GM15510 (cell line): ENCODE results near the gene JAK1.

Experiments used
- POLR2A ChIP-seq: IDR thresholded peaks from 3 replicates; pipeline ENCODE4 v1.6.1; 2011; ENCODE audit warnings: borderline replicate concordance; ENCODE audit not compliant: insufficient read length; ENCODE audit errors: extremely low read depth

Gene JAK1

DNA sequence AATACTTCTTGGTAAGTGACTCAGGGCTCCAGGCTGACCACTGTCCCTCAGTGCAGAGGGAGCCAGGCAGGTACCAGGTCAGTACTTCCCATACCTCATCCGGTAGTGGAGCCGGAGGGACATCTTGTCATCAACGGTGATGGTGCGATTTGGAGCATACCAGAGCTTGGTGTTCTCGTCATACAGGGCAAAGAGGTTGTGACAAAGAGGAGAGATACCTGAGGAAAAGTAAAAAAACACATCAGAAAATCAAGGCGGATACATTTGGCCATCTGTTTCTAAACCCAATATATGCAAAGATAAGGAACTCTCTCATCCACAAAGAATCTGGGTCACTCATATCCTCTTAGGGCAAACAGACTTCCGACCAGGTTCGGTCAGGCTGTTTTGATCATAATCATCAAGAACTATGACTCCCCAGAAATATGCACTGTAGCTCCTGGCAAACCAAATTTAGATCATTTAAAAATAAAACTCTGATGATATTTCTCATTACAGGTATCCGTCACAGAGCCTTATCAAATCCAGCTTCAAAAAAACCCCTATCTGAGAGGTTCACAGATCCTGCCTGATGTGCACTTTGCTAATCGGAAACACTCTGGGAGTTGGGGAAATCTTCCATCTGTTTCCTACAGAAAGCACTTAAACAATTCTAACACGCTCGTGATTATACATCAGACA, 87.3 kb downstream of the JAK1 start:
- no peak for TF ChIP-seq POLR2A

DNA sequence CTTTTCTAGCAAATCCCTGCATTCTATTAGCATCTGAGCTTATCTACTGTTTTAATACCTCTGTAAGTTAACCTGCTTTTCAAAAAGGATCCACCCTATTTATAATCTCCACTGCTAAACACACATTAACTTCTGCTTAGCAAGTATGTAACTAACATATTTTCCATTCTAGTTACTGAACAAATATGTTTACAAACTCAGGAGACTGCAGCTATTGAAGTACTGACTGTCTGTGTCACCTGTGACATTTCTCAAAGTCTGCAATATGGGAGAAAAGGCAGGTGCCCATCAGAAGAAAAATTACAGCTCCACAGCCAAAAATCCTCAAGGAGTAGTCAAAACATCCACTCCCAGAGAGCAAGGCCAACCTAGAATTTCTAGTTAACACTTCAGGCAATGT, 88.3 kb downstream of the JAK1 start:
- TF ChIP-seq POLR2A = no peak

DNA sequence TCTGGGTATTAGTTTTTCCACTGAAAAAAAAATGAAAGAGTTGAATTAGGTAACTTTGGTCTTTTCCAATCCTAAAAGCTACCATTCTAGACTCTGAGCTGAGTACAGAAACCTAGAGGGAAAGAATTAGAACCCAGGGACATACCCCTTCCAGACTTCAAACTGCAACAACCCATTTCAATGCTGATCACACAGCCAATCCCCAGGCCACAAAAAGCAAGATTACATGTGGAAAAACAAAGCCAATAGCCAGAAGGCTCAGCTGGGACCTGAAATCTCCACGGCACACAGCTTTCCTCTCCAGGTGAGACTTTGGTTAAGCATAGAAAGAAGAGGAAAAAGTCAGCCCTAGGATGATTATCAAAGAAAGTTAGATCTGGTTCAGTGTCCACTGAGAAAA, 88.8 kb downstream of the JAK1 start:
- no peak for TF ChIP-seq POLR2A

DNA sequence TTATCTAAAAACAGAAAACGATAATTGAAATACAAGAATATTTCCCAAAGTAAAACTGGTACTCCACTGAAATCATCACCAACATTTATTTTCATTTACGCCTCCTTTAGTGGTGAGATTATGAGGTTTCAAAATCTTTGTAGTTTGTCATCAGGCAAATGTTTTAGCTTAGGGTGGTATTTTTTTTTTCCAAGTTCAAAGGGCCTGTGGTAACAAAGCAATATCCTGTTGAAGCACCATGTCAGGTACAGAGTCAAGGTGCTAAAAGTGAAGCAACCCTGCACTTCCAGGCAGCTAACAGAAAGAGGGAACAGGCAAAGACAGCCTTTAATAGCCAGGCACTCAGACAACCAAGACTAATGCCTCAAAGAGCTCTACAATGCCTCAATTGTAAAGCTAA, 89.2 kb downstream of the JAK1 start:
- TF ChIP-seq POLR2A = no peak

DNA sequence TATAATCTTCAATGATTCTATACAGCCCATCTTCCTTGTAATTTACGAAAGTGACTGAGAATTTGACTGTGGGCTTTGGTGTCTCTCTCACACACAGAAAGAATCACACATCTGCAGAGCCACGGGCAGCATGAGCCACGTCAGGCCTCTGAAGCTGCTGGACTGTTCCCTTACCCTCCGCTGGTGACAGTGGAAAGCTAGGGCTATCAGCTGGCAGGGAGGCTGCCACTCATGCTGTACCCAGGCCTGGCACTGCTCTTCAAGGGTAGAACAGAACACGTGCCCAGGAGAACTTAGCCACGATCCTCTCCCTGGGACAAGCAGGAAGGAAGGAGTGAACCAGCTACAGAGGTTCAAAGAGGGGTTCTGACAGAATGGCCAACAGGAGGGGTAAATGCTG, 90.7 kb downstream of the JAK1 start:
- no peak for TF ChIP-seq POLR2A

DNA sequence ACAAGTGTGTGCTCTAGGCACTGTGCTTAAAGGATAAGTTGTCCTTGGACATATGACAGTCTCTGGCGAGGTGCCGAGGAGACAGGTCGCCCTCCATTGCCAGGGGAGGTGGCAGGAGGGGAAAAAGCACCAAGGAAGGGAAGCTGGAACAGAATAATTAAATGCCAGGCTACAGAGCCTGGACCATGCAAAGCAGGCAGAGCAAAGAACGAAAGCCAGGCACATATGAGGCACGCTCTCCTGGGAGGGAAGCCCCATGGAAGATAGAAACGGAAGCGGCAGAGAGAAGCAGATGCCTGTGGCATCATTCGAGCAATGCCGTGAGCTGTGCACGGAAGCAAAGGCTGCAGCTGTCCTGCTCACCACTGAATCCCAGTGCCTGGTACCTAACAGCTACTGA, 91.2 kb downstream of the JAK1 start:
- no peak for TF ChIP-seq POLR2A

DNA sequence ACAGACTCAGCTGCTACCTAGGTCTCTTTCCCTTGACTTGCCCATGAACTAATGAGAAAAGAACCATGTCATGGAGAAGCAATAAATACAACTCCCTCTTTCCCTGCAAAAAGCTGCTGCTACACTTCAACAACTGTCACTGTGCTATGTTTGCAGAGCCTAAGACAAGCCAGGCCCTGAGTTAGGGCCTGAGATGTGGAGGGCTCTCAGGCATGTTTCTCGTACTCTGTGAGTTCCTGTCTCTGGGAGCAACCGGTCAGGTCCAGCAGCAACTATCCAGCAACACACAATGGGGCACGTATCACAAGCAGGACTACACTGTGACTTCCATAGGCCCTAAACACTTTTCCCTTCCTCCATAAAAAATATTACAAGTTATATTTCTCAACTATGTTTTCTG, 91.7 kb downstream of the JAK1 start:
- TF ChIP-seq POLR2A = no peak

DNA sequence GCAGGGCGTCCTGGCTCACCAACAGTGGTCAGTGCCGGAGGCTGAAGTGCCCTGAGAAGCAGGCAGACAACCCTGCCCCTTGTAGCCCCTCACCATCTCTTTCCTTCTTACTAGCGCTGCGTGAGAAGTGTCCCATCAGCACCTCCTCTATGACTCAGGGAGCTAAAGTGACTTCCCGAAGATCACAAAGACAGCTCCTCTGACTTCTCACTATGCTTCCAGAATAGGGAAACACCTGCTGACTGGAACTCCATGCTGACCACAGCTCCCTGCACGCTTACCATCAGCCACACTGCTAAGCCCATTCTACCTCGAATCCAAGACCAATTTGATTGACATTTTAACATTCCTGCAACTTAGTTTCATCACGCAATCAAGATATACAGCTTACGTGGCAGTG, 92.8 kb downstream of the JAK1 start:
- TF ChIP-seq POLR2A = no peak

DNA sequence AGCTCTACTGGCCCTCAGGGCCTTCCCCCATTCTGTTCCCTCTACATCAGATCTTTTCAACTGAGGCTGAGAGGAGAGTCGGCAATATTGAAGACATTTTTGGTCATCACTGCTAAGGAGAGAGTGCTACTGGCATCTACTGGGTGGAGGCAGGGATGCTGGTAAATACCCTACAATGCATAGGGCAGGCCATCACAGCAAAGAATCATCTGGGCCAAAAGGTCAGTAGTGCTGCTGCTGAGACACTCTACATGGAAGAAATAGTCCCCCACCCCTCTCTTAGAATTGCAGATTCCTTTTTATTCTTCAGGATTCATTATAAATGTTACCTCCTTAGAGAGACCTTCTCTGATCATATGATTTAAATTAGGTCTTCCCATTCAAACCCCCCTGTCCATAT, 94.3 kb downstream of the JAK1 start:
- TF ChIP-seq POLR2A = no peak

DNA sequence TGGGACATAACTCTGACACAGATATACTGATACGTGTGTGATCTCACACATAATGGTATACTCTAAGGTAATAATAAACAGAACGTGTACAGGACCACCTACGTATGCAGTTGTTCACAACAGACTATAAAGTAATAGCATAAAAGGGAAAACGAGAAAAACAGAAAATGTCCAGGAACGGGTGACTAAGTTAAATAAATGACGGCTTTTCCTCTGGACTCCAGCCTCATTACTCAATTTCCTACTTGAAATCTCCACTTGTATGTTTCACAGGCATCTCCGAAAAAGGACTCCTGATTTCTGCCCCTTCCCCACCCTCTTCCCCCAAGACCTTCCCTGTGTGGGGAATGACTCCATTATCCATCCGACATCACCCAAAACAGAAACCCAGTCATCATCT, 95.1 kb downstream of the JAK1 start:
- no peak for TF ChIP-seq POLR2A

DNA sequence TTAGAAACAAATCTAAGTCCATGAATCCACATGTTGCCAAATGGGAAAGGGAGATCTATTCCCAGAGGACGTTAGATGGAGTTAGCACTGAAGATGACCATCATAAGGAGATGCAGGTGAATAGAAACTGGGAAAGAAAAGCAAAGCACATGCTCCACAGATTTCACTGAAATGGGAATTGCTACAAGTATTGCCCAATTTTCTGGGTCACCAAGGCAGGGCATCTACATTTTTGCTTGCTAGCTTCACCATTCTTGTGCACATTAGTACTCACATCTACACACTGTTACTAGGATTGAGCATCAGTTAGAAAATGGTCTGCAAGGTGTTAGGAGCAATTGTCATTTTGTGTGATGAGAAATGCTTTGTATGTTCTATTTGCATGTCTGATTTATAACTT, 99.1 kb downstream of the JAK1 start:
- TF ChIP-seq POLR2A = no peak

DNA sequence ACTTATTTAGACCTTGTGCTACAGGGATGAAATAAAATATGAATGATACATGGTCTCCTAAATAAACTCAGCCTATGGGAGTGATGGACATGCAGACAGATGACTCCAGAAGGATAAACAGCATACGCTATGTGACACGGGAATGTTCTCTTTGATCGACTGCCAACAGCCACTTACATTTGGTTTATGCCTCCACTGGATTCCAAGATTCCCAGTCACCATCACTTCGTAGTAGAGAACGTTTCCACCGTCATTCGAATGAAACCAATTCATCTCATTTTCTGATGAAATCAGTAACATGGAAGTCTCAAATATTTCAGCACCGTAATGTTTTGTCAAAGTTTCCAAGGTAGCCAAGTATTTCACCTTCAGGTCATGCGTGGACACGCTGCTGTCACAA, 99.7 kb downstream of the JAK1 start:
- TF ChIP-seq POLR2A = no peak

DNA sequence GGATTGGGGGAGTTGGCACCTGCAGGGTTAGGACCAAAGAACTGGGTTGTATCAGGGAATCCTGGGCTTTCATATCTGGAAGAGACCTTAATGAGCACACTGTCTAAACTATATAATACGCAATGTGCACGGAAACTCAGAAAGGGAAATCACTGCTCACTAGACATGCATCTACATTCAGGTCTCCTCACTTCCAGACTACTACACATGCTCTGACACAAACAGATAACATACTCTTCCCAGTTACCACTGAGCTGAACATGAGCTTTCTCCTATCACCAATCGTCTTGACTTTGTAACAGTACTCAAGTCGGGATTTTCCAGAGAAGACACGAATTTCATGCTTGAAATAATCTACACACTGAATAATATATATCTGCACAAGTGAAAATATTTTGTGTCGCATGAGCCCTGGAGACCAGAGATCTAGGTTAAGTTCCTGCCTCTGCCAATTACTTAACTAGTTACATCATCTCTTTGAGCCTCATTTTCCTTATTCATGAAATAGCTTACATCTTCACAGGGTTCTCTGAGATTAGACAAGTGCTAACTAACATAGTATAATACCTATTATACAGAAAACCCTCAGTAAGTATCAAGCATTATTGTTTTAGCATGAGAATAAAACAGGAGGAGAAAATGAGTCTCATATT, 101.1 kb downstream of the JAK1 start:
- no peak for TF ChIP-seq POLR2A

DNA sequence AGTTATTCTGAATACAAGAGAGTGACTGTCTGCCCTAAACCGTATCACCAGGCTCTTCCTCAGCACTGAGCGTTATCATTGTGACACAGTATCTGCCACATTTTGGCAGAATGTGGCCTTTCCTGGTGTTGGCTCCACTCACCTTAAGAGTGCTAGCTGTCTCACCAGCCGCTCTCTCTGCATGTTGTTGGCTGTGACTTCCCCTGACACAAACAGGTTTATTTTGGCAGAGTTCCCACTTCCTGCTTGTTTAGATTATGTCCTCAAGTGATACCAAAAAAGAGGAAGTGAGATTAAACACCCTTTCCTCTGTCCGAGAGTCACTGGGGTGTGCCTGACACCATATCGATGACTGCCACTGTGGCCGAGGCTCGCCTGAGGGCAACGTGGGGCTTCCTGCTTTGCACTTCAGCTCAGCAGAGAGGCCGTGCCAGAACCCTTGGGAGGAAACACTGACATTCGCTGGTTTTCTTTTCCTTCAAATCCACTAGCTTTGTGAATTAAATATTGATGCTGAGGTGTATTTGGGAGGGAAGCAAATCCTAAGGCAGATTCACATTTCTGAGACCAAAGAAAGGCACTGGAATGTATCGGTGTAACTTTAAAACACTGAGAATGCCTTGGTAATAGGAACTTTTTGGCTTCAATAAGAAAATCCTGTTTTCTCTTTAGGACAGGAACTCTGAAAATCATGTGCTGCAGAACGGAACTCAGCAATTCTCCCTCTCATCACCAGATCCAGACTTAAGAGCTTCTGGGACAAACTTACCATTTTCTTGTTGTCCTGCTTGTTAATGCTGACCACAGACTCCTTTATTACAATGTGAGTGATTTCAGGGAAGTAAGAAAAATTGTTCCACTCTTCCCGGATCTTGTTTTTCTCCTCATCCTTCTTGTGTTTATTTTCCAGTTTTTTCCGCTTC, 102.1 kb downstream of the JAK1 start:
- TF ChIP-seq POLR2A = no peak

DNA sequence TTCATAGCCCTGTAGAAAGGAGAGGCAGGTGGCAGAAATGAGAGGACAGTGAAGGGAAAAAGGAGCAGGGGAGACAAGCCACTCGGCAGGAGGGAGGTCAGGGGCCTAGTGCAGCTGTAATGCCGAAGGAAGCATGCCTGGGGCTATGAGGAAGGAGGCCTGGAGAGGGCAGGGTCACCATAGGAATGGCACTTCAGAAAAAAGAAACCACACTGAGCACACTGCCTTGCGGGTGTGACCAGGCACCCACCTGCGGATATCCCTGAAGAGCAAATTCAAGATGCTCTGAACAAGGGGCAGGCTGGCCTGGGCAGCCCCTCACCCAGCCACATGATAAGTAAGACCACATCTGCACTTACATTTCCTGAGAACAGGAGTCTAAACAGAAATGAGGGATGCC, 104.7 kb downstream of the JAK1 start:
- TF ChIP-seq POLR2A = no peak
